Measurements from ENCODE around the gene CCDC47. TPM values are rescaled to one million over a fixed set of nuclear protein-coding genes. Genes with fewer than 3 reads are reported as not detected.

CCDC47 gene
- total RNA-seq, 1 experiment from 2014 or later, result 28.0 TPM

- Histone ChIP-seq H3K27ac (ENCODE audit: low read length) (peak overlapping the region; percentile 96), H3K4me2 (ENCODE audit: low read depth, low read length, poor library complexity, severe bottlenecking) (peak overlapping the region; percentile 93), H4K20me1 (ENCODE audit: insufficient read depth, low read depth, low read length) (no peaks in the 10 kb centered on the region), H3K4me1 (ENCODE audit: low read length) (peaks cover 73% of the 10 kb centered on the region), H3K4me3 (ENCODE audit: low read length) (peak overlapping the region; percentile 76), H3K9me3 (ENCODE audit: low read length) (no peaks in the 10 kb centered on the region), H3K36me3 (ENCODE audit: insufficient read depth, low read length) (peaks cover 20% of the 10 kb centered on the region), H3K9ac (ENCODE audit: low read length) (peak overlapping the region; percentile 82), H2AFZ (ENCODE audit: low read length) (no peak overlapping the region), H3K79me2 (ENCODE audit: low read length) (peaks cover 37% of the 10 kb centered on the region), H3K9me2 (replicated peaks; ENCODE audit: insufficient read depth, low read length) (no peaks in the 10 kb centered on the region), H3K27me3 (ENCODE audit: low read length) (no peaks in the 10 kb centered on the region)
- peak; percentile 76 for DNase-seq
These were observed 75.0 kb downstream of the CCDC47 start for GRCh38 chr17:63698381-63698885.

DNA sequence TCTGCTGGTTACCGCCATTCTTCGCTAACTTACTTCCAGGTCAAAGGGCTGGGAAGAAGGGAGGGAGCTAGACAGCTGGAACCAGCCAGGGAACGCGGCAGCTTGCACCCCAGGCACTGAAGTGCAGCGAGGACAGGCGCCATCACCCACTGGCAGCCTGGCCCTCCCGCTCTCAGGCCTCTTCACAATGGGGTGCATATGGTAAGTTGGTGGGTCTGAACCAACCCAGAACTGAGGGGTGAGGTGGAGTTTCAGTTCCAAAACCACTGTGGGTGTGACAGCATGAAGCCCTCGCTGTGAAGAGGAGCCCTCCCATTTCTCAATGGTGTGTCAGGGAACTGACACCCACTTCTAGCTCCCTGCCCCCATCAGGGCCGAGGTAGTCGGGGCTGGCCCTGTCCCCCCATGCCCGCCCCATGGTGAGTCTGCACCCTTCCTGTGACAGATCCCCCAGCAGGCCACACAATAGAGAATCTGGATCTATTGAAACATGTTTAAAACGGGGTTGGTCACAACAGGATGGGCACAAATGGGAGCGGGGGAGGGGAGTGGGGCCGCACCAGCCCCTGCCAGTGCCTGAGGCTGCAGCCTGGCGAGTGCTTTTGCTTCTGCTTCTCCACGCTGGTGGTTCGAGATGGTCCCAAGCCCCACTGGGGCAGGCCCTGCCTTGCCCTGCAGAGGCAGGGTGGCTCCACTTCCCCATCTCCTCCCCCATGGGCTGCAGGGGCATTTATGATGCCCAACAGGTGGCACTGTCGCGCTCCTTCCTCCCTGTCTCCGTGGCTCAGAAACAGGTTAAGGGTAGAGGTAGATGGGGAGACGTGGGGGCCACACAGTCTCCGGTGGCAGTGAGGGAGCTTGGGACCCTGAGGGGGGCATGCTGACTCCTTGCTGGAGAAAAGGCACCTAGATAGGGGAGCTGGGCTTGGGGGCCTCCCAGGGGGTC lies 75.8 kb downstream of the CCDC47 start:
- Histone ChIP-seq H3K9ac (ENCODE audit: low read length) (peak overlapping the region; percentile 82), H3K36me3 (ENCODE audit: insufficient read depth, low read length) (peaks cover 12% of the 10 kb centered on the region), H3K79me2 (ENCODE audit: low read length) (peaks cover 29% of the 10 kb centered on the region), H3K4me2 (ENCODE audit: low read depth, low read length, poor library complexity, severe bottlenecking) (peak overlapping the region; percentile 93), H3K27me3 (ENCODE audit: low read length) (no peaks in the 10 kb centered on the region), H3K27ac (ENCODE audit: low read length) (peak overlapping the region; percentile 96), H3K4me3 (ENCODE audit: low read length) (peak overlapping the region; percentile 76), H2AFZ (ENCODE audit: low read length) (no peak overlapping the region), H3K9me2 (replicated peaks; ENCODE audit: insufficient read depth, low read length) (no peaks in the 10 kb centered on the region), H4K20me1 (ENCODE audit: insufficient read depth, low read depth, low read length) (no peaks in the 10 kb centered on the region), H3K4me1 (ENCODE audit: low read length) (peaks cover 64% of the 10 kb centered on the region), H3K9me3 (ENCODE audit: low read length) (no peaks in the 10 kb centered on the region)
- peak; percentile 95 for DNase-seq

GRCh38 chr17:63696381-63696961 lies 76.9 kb downstream of the CCDC47 start:
- peak overlapping the region; percentile 82 for H3K9ac ChIP-seq (ENCODE audit: low read length)

DNA sequence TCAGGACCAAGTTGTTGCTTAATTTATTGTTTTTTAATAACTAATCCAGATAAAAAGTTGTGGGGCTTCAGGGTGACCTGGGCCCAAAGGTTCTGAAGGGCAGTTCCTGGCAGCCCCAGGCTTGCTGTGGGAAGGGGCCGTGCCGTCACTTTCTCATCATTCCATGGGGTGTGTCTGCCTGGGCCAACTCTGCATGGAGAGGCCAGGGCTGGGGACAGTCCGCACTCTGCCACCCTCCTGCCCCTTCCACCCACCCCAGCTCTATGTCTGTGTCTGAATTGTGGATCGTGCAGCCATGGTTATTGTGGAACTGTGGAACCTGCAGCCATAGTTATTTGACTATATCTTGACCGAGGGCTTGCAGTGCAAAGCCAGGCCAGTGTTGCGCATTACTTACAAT lies 77.5 kb downstream of the CCDC47 start:
- Histone ChIP-seq H3K79me2 (ENCODE audit: low read length) (peaks cover 14% of the 10 kb centered on the region), H3K9ac (ENCODE audit: low read length) (peak overlapping the region; percentile 82), H2AFZ (ENCODE audit: low read length) (no peak overlapping the region), H3K4me1 (ENCODE audit: low read length) (peaks cover 48% of the 10 kb centered on the region), H3K9me3 (ENCODE audit: low read length) (no peaks in the 10 kb centered on the region), H3K36me3 (ENCODE audit: insufficient read depth, low read length) (peaks cover 12% of the 10 kb centered on the region), H3K9me2 (replicated peaks; ENCODE audit: insufficient read depth, low read length) (no peaks in the 10 kb centered on the region), H3K4me3 (ENCODE audit: low read length) (peak overlapping the region; percentile 76; the same call in 1 of the 2 replicates), H4K20me1 (ENCODE audit: insufficient read depth, low read depth, low read length) (no peaks in the 10 kb centered on the region), H3K4me2 (ENCODE audit: low read depth, low read length, poor library complexity, severe bottlenecking) (peak overlapping the region; percentile 93), H3K27me3 (ENCODE audit: low read length) (no peaks in the 10 kb centered on the region), H3K27ac (ENCODE audit: low read length) (peak overlapping the region; percentile 96)
- DNase-seq, result no peak

More at GRCh38 chr17:63696381-63696961, 76.9 kb downstream of the CCDC47 start:
- Histone ChIP-seq H3K79me2 (ENCODE audit: low read length) (peaks cover 19% of the 10 kb centered on the region), H3K36me3 (ENCODE audit: insufficient read depth, low read length) (peaks cover 12% of the 10 kb centered on the region), H3K9me2 (replicated peaks; ENCODE audit: insufficient read depth, low read length) (no peaks in the 10 kb centered on the region), H2AFZ (ENCODE audit: low read length) (no peak overlapping the region), H3K27me3 (ENCODE audit: low read length) (no peaks in the 10 kb centered on the region), H3K4me1 (ENCODE audit: low read length) (peaks cover 54% of the 10 kb centered on the region), H4K20me1 (ENCODE audit: insufficient read depth, low read depth, low read length) (no peaks in the 10 kb centered on the region), H3K4me3 (ENCODE audit: low read length) (peak overlapping the region; percentile 76; the same call in 1 of the 2 replicates), H3K4me2 (ENCODE audit: low read depth, low read length, poor library complexity, severe bottlenecking) (peak overlapping the region; percentile 93), H3K9me3 (ENCODE audit: low read length) (no peaks in the 10 kb centered on the region), H3K27ac (ENCODE audit: low read length) (peak overlapping the region; percentile 96)
- peak; percentile 90 for DNase-seq

Other genes starting within 250 kb of the CCDC47 start
- 44.9 and 72.3 TPM in 2 replicates for gene DCAF7, start 223.1 kb downstream of the CCDC47 start, total RNA-seq (2014; rRNA removed; shearing (Covaris generic); ENCODE audit: low replicate concordance)
- gene TACO1, start 172.7 kb downstream of the CCDC47 start, total RNA-seq (2014; rRNA removed; shearing (Covaris generic); ENCODE audit: low replicate concordance), result 10.7 and 17.9 TPM in 2 replicates
- 17.8 and 43.4 TPM in 2 replicates for gene MAP3K3, start 151.2 kb downstream of the CCDC47 start, total RNA-seq (2014; rRNA removed; shearing (Covaris generic); ENCODE audit: low replicate concordance)
- 200 and 538 TPM in 2 replicates for gene LIMD2, start 73.5 kb downstream of the CCDC47 start, total RNA-seq (2014; rRNA removed; shearing (Covaris generic); ENCODE audit: low replicate concordance)
- 25.8 and 27.5 TPM in 2 replicates for gene STRADA, start 31.8 kb downstream of the CCDC47 start, total RNA-seq (2014; rRNA removed; shearing (Covaris generic); ENCODE audit: low replicate concordance)
- 76.5 and 77.6 TPM in 2 replicates for gene DDX42, start 573 bp upstream of the CCDC47 start, total RNA-seq (2014; rRNA removed; shearing (Covaris generic); ENCODE audit: low replicate concordance)
- 26.9 and 49.1 TPM in 2 replicates for gene PSMC5, start 53.8 kb upstream of the CCDC47 start, total RNA-seq (2014; rRNA removed; shearing (Covaris generic); ENCODE audit: low replicate concordance)
- 30.7 and 39.5 TPM in 2 replicates for gene FTSJ3, start 54.1 kb upstream of the CCDC47 start, total RNA-seq (2014; rRNA removed; shearing (Covaris generic); ENCODE audit: low replicate concordance)
- gene SMARCD2, start 69.1 kb upstream of the CCDC47 start, total RNA-seq (2014; rRNA removed; shearing (Covaris generic); ENCODE audit: low replicate concordance), result 103 and 143 TPM in 2 replicates
- not detected in 2 replicates for gene CSH2, start 100.1 kb upstream of the CCDC47 start, total RNA-seq (2014; rRNA removed; shearing (Covaris generic); ENCODE audit: low replicate concordance)
- not detected in 2 replicates for gene GH2, start 108.3 kb upstream of the CCDC47 start, total RNA-seq (2014; rRNA removed; shearing (Covaris generic); ENCODE audit: low replicate concordance)
- not detected in 2 replicates for gene CSH1, start 123.0 kb upstream of the CCDC47 start, total RNA-seq (2014; rRNA removed; shearing (Covaris generic); ENCODE audit: low replicate concordance)
- not detected in 2 replicates for gene CSHL1, start 137.7 kb upstream of the CCDC47 start, total RNA-seq (2014; rRNA removed; shearing (Covaris generic); ENCODE audit: low replicate concordance)
- gene GH1, start 145.2 kb upstream of the CCDC47 start, total RNA-seq (2014; rRNA removed; shearing (Covaris generic); ENCODE audit: low replicate concordance), result not detected in 2 replicates
- gene CD79B, start 158.7 kb upstream of the CCDC47 start, total RNA-seq (2014; rRNA removed; shearing (Covaris generic); ENCODE audit: low replicate concordance), result 545 and 1,164 TPM in 2 replicates
- gene SCN4A, start 199.3 kb upstream of the CCDC47 start, total RNA-seq (2014; rRNA removed; shearing (Covaris generic); ENCODE audit: low replicate concordance), result under 0.01 and 0.07 TPM in 2 replicates
- not detected in 2 replicates for gene PRR29, start 224.8 kb upstream of the CCDC47 start, total RNA-seq (2014; rRNA removed; shearing (Covaris generic); ENCODE audit: low replicate concordance)
- gene ICAM2, start 247.0 kb upstream of the CCDC47 start, total RNA-seq (2014; rRNA removed; shearing (Covaris generic); ENCODE audit: low replicate concordance), result 4.4 and 12.1 TPM in 2 replicates